ENCODE measurements around the gene PNMA6F. TPM values are rescaled to one million over a fixed set of nuclear protein-coding genes. Genes with fewer than 3 reads are reported as not detected.

The PNMA6F gene
- total RNA-seq, 1 experiment from 2014 or later: not detected

GRCh38 chrX:153357877-153358276 is 36.3 kb upstream of the PNMA6F start:
- TF ChIP-seq YY1 (IDR thresholded peaks at IDR 0.05; ENCODE audit: extremely low read depth, insufficient replicate concordance, low read depth, low read length): no peak
- no peak for TF ChIP-seq MAX (IDR thresholded peaks at IDR 0.05)
- TF ChIP-seq SP1 (IDR thresholded peaks at IDR 0.05; ENCODE audit: low read depth): no peak
- no peak for TF ChIP-seq EZH2phosphoT487 (IDR thresholded peaks at IDR 0.05; ENCODE audit: borderline replicate concordance)
- TF ChIP-seq EZH2 (IDR thresholded peaks at IDR 0.05): no peak
- no peak for TF ChIP-seq ZFX (IDR thresholded peaks at IDR 0.05)
- TF ChIP-seq ATF3 (IDR thresholded peaks at IDR 0.05): no peak
- no peak for TF ChIP-seq RAD21 (IDR thresholded peaks at IDR 0.05; ENCODE audit: low read depth)
- TF ChIP-seq CEBPB (IDR thresholded peaks at IDR 0.05; ENCODE audit: low read depth): no peak
- TF ChIP-seq TCF7L2 (IDR thresholded peaks at IDR 0.05; ENCODE audit: borderline replicate concordance, extremely low read depth, insufficient read depth, insufficient read length): no peak
- TF ChIP-seq POLR2A (IDR thresholded peaks at IDR 0.05; ENCODE audit: borderline replicate concordance, extremely low read depth, insufficient read depth, insufficient read length): no peak
- TF ChIP-seq POLR2AphosphoS5 (IDR thresholded peaks at IDR 0.05; ENCODE audit: low read depth, low read length): no peak
- TF ChIP-seq CTCF (IDR thresholded peaks at IDR 0.05 in 2 of 3, conservative IDR thresholded peaks at IDR 0.05 in 1 of 3; ENCODE audit: borderline replicate concordance in 1 of 3, insufficient read depth in 1 of 3, low read depth in 2 of 3, low read length in 2 of 3): no peak
- H3K9me3 ChIP-seq (ENCODE audit: control insufficient read depth in 1 of 2, insufficient read depth in 1 of 2, low read depth in 1 of 2, low read length in 2 of 2): no peaks in the 10 kb centered on the region
- no peak overlapping the region for H3K27ac ChIP-seq (ENCODE audit: low read depth, low read length)
- DNase-seq (ENCODE audit: low read depth, low spot score) (no peak), ATAC-seq (no peak)
- no peaks in the 10 kb centered on the region for H3K4me1 ChIP-seq (ENCODE audit: control insufficient read depth in 1 of 2, insufficient read depth in 2 of 2, low read length in 2 of 2)
- ChIA-PET RAD21 (ENCODE audit: low non-redundant PET in 1 of 2, low total read pairs in 2 of 2, uncharacterized antibody in 2 of 2, unreplicated experiment in 2 of 2) (no interaction called here), POLR2A (no interaction called here), CTCF (no interaction called here)
- H3K4me3 ChIP-seq (replicated peaks in 1 of 2; ENCODE audit: low read depth in 1 of 2, low read length in 2 of 2): no peak overlapping the region
- BruUV-seq (replicated peaks): no TSS peak
- H2AFZ ChIP-seq (ENCODE audit: low read depth, low read length, poor library complexity, severe bottlenecking): no peak overlapping the region
- H3K79me2 ChIP-seq (ENCODE audit: insufficient read depth, low read length): no peaks in the 10 kb centered on the region
- no peaks in the 10 kb centered on the region for H4K20me1 ChIP-seq (ENCODE audit: insufficient read depth)
- H3K9ac ChIP-seq (ENCODE audit: low read length): no peak overlapping the region
- H3K27me3 ChIP-seq (ENCODE audit: insufficient read depth, low read length): no peaks in the 10 kb centered on the region
- intact Hi-C loops (cut with micrococcal nuclease): no loop called here
- H3K4me2 ChIP-seq (ENCODE audit: low read length): no peak overlapping the region
- H3K9me2 ChIP-seq (ENCODE audit: insufficient read depth): no peaks in the 10 kb centered on the region
- no peaks in the 10 kb centered on the region for H3K36me3 ChIP-seq (ENCODE audit: control insufficient read depth in 1 of 2, insufficient read depth in 2 of 2, low read length in 2 of 2)

Measured in HCT116 (cell line).